Measurements from ENCODE around the gene CD300E. TPM values are rescaled to one million over a fixed set of nuclear protein-coding genes. Genes with fewer than 3 reads are reported as not detected.
A peak's percentile ranks its signal among the peaks of the same experiment; 100 is the strongest.
"Not testable (repeated sequence)": the region's sequence is repeated elsewhere in the genome, so short reads cannot be mapped to it uniquely, and the experiment has no call there.

The CD300E gene
- total RNA-seq, 1 donor from 2014 or later = 0.52 TPM

DNA sequence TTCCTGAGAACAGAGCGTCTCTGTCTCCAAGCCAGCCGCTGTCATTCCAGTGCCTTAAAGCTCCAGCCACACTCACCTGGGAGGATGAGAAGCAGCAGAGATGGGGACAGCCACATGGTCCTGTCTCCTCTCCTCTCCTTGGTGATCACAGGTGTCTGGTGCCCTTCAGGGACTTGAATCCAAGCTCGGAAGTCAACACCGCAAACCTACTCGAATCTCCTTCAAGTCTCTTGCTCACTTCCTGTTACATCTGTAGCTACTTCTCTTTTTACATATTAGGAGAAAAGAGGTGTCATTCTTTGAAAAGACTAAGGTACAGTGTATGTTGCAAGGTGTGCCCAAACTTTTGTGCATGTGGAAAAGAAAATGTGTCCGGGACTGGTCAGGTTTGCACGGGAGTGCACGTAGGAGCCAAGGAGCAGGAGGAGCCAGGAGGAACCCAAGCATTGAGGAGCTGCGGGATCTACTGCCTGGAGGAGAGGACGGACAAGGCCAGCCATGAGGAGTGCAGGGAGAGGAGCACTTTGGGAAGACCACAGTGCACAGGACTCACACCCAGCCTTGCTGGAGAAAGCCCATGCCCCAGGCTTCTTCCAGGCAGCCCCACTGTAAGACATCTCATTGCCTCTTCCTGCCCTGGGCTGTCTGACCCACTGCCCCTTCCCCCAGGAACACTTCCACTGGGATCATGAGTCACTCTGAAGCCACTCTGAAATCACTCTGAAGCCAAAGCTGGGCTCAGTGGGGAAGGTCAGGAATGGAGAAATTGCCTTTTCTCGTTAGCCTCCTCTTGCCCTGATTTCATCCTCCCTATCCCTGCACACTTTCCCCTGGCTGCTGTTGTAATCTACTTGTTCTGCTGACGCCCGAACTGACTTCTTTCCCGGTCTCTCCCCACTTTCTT, 31.2 kb downstream of the CD300E start, which contains the start of gene CD300LD:
Gene CD300LD (minus strand): TSS at position 197 of the 904 bp plus-strand sequence. CDS start 81 bp downstream, at position 116.
- no peaks in the 10 kb centered on the region for H3K4me1 ChIP-seq (ENCODE audit: control insufficient read depth in 3 of 3, insufficient read depth in 3 of 3, low read length in 3 of 3)
- no peak within 1 kb of the TSS for H3K9ac ChIP-seq (ENCODE audit: low read depth in 1 of 3, low read length in 3 of 3)
- peaks cover 0 to 7% (median 6%) of the 10 kb centered on the region in 3 donors for H3K27me3 ChIP-seq (ENCODE audit: control insufficient read depth in 3 of 3, insufficient read depth in 3 of 3, low read length in 3 of 3)
- H3K36me3 ChIP-seq (ENCODE audit: control insufficient read depth in 3 of 3, insufficient read depth in 3 of 3, low read length in 3 of 3) = no peaks in the 10 kb centered on the region
- no peak within 1 kb of the TSS for H3K27ac ChIP-seq (ENCODE audit: low read depth, low read length)
- no peaks in the 10 kb centered on the region for H3K9me3 ChIP-seq (ENCODE audit: control insufficient read depth in 3 of 3, low read length in 3 of 3)
- no peak within 1 kb of the TSS for H3K4me3 ChIP-seq (ENCODE audit: low read length in 3 of 3)

DNA sequence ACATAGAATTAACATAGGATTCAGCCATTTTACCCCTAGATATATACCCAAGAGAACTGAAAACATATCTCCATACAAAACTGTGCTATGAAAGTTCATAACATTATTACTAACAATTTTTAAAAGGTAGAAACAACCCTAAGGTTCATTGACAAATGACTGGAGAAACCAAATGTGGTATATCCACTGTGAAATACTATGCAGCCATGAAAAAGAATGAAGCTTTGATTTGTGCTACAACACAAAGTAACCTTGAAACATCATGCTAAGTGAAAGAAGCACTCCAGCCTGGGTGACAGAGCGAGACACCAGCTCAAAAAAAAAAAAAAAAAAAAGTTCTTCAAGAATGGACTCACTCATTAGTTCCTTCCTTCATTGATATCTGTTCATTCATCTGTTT, 32.0 kb downstream of the CD300E start:
- no peaks in the 10 kb centered on the region for H3K9me3 ChIP-seq (ENCODE audit: control insufficient read depth in 3 of 3, low read length in 3 of 3)
- H3K9ac ChIP-seq (ENCODE audit: low read depth in 1 of 3, low read length in 3 of 3) = no peak overlapping the region
- peaks cover 0 to 7% (median 6%) of the 10 kb centered on the region in 3 donors for H3K27me3 ChIP-seq (ENCODE audit: control insufficient read depth in 3 of 3, insufficient read depth in 3 of 3, low read length in 3 of 3)
- no peak overlapping the region for H3K27ac ChIP-seq (ENCODE audit: low read depth, low read length)
- no peaks in the 10 kb centered on the region for H3K4me1 ChIP-seq (ENCODE audit: control insufficient read depth in 3 of 3, insufficient read depth in 3 of 3, low read length in 3 of 3)
- H3K36me3 ChIP-seq (ENCODE audit: control insufficient read depth in 3 of 3, insufficient read depth in 3 of 3, low read length in 3 of 3) = no peaks in the 10 kb centered on the region
- H3K4me3 ChIP-seq (ENCODE audit: low read length in 3 of 3) = no peak overlapping the region

DNA sequence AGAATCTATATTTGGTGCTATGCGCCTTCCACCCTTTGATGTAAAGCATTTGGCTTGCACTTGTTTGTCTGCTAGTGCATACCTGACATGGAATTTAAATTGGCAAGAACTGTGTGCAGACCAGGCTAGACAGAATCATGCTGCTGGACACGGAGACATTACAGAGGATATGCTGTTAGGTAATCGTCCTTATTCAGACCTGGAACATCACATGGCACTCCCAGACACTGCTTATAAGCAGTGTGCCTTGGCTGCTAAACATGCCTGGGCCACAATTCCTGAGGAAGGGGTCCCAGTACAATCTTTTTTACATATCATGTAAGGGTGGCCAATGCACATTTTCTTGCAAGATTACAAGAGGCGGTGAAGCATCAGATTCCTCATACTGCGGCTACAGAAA, 37.8 kb downstream of the CD300E start:
- H3K27ac ChIP-seq (ENCODE audit: low read depth, low read length) = peak overlapping the region; percentile 65
- no peaks in the 10 kb centered on the region for H3K27me3 ChIP-seq (ENCODE audit: control insufficient read depth in 3 of 3, insufficient read depth in 3 of 3, low read length in 3 of 3)
- H3K4me1 ChIP-seq (ENCODE audit: control insufficient read depth in 3 of 3, insufficient read depth in 3 of 3, low read length in 3 of 3) = peaks cover 0 to 10% (median 7%) of the 10 kb centered on the region in 3 donors
- H3K36me3 ChIP-seq (ENCODE audit: control insufficient read depth in 3 of 3, insufficient read depth in 3 of 3, low read length in 3 of 3) = no peaks in the 10 kb centered on the region
- H3K9ac ChIP-seq (ENCODE audit: low read depth in 1 of 3, low read length in 3 of 3) = peak overlapping the region in 2 of 3 donors; percentile 14 to 50
- H3K9me3 ChIP-seq (ENCODE audit: control insufficient read depth in 3 of 3, low read length in 3 of 3) = no peaks in the 10 kb centered on the region
- H3K4me3 ChIP-seq (ENCODE audit: low read length in 3 of 3) = peak overlapping the region in 1 of 3 donors; percentile 24

DNA sequence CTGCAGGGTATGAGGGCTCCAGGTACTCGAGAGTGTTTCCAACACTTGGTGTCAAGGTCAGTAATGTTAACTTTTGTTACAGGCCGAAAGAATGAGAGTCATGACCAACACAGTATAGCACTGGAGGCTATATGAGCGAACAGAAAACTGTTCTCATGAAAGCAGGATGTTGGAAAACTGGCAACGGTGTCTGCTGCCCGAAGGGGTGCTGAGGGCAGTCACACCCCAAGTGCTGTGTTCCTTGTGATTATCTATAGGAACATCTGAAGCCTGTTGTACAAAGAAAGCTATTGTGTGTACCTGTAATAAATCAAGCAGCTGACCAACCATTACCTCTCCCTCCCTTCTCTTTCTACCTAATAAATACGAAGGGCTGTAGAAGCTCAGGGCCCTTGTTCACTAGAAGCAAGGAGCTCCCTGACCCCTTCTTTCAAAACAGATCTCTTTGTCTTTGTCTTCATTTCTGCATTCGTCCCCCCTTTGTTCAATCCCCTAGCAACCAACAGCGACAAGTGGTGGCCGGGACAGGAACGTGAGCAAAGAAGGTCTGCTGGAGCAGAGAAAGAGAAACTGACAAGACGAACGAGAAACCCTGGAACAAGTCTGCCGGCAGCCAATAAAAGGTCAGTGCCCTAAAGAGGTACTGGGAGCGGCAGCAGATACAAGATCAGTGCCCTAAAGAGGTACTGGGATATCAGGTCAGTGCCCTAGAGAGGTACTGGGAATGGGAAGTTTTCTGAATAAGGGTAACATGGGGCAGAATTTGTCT, 39.1 kb downstream of the CD300E start:
- Histone ChIP-seq H3K27ac (ENCODE audit: low read depth, low read length) (peak overlapping the region; percentile 65), H3K36me3 (ENCODE audit: control insufficient read depth in 3 of 3, insufficient read depth in 3 of 3, low read length in 3 of 3) (no peaks in the 10 kb centered on the region), H3K27me3 (ENCODE audit: control insufficient read depth in 3 of 3, insufficient read depth in 3 of 3, low read length in 3 of 3) (no peaks in the 10 kb centered on the region), H3K9ac (ENCODE audit: low read depth in 1 of 3, low read length in 3 of 3) (peak overlapping the region in 1 of 3 donors; percentile 50), H3K9me3 (ENCODE audit: control insufficient read depth in 3 of 3, low read length in 3 of 3) (no peaks in the 10 kb centered on the region), H3K4me1 (ENCODE audit: control insufficient read depth in 3 of 3, insufficient read depth in 3 of 3, low read length in 3 of 3) (peaks cover 0 to 10% (median 7%) of the 10 kb centered on the region in 3 donors), H3K4me3 (ENCODE audit: low read length in 3 of 3) (peak overlapping the region in 1 of 3 donors; percentile 8)

DNA sequence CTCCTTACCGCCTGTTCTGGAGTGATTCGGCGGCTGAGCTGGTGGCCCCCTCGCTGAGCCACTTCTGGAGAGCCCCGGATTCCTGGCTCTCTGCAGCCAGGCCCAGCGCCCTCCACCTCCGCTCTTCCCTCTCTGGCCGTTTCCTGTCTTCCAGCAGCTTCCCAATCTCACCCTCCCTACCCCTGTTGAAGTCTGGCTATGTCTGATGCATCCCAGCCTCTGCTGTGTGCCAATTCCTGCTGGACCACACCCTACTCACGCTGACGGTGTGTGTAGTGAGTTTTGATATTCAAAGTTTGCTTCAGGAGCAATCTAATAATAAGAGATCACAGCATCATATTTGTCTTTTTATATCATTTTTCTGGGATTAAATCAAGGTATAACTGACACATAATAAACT, 40.9 kb downstream of the CD300E start:
- Histone ChIP-seq H3K27ac (ENCODE audit: low read depth, low read length) (no peak overlapping the region), H3K9ac (ENCODE audit: low read depth in 1 of 3, low read length in 3 of 3) (no peak overlapping the region), H3K4me3 (ENCODE audit: low read length in 3 of 3) (no peak overlapping the region), H3K9me3 (ENCODE audit: control insufficient read depth in 3 of 3, low read length in 3 of 3) (no peaks in the 10 kb centered on the region), H3K4me1 (ENCODE audit: control insufficient read depth in 3 of 3, insufficient read depth in 3 of 3, low read length in 3 of 3) (peaks cover 0 to 10% (median 7%) of the 10 kb centered on the region in 3 donors), H3K27me3 (ENCODE audit: control insufficient read depth in 3 of 3, insufficient read depth in 3 of 3, low read length in 3 of 3) (no peaks in the 10 kb centered on the region), H3K36me3 (ENCODE audit: control insufficient read depth in 3 of 3, insufficient read depth in 3 of 3, low read length in 3 of 3) (no peaks in the 10 kb centered on the region)

DNA sequence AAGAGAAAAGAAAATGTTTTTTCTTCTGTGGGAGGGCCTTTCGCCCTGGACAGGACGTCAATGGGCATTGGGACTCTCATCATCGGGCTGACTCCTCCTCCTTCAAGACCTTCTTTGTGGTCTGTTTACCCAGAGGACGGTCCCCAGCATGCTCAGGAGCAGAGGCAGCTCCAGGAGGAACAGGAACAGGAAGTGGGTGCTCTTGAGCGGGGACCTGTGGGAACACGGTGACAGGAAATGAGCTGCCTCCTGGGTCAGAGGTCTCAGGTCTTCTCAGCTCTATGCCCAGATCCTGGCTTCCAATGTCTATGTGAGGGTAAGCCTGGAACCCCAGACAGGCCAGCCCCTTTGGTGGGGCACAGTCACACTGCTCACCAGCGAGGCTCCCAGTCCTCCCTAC, 43.6 kb downstream of the CD300E start:
- Histone ChIP-seq H3K27me3 (ENCODE audit: control insufficient read depth in 3 of 3, insufficient read depth in 3 of 3, low read length in 3 of 3) (peaks cover 0 to 6% (median 0%) of the 10 kb centered on the region in 3 donors), H3K27ac (ENCODE audit: low read depth, low read length) (no peak overlapping the region), H3K36me3 (ENCODE audit: control insufficient read depth in 3 of 3, insufficient read depth in 3 of 3, low read length in 3 of 3) (no peaks in the 10 kb centered on the region), H3K4me3 (ENCODE audit: low read length in 3 of 3) (no peak overlapping the region), H3K9ac (ENCODE audit: low read depth in 1 of 3, low read length in 3 of 3) (no peak overlapping the region), H3K4me1 (ENCODE audit: control insufficient read depth in 3 of 3, insufficient read depth in 3 of 3, low read length in 3 of 3) (no peaks in the 10 kb centered on the region), H3K9me3 (ENCODE audit: control insufficient read depth in 3 of 3, low read length in 3 of 3) (no peaks in the 10 kb centered on the region)

DNA sequence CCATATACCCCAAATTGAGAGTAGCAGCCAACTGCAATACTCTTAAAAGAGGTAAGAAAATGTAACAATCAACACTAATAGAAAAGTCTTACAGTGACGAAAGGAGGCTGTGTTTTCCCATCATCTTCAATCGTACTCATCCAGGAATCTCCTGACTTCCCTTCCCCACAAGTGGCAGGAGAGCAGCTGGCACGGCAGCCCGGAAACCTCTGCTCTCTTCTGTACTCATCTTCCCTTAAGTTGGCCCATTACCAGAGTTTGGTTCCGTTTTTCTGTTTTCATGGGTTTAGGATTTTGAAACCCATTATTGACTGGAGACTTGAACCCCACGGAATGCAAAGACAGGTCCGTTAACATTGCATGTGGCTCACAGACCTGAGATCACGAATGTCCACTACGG, 44.6 kb downstream of the CD300E start:
- Histone ChIP-seq H3K36me3 (ENCODE audit: control insufficient read depth in 3 of 3, insufficient read depth in 3 of 3, low read length in 3 of 3) (no peaks in the 10 kb centered on the region), H3K9ac (ENCODE audit: low read depth in 1 of 3, low read length in 3 of 3) (no peak overlapping the region), H3K27me3 (ENCODE audit: control insufficient read depth in 3 of 3, insufficient read depth in 3 of 3, low read length in 3 of 3) (peaks cover 0 to 13% (median 6%) of the 10 kb centered on the region in 3 donors), H3K27ac (ENCODE audit: low read depth, low read length) (no peak overlapping the region), H3K9me3 (ENCODE audit: control insufficient read depth in 3 of 3, low read length in 3 of 3) (no peaks in the 10 kb centered on the region), H3K4me3 (ENCODE audit: low read length in 3 of 3) (no peak overlapping the region), H3K4me1 (ENCODE audit: control insufficient read depth in 3 of 3, insufficient read depth in 3 of 3, low read length in 3 of 3) (no peaks in the 10 kb centered on the region)

DNA sequence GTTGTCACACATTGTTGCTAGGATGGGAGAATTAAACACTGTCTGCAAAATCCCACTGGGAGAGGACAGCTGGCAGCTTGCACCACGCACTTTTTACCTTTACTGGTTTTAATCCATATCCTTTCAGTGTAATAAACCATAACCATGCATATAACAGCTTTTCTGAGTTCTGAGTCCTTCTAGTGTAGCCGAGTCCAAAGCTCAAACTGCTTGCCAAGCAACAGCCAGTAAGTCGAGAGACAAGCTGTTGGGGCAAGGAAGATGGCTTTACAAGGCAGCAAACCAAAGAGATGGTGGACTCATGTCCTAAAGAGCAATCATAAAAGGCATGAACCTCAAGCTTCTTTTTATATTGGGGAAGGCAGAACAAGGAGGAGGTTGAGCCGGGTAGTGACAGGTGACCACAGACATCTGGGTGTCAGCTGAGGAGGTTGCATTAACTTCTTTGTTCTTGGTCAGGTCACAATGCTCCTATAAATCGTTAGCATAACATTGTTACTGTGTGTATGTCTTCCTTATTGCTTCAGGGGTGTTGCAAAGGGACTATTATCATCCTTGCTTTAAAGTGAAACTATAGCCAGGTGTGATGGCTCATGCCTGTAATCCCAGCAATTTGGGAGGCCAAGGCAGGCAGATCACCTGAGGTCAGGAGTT, 48.9 kb downstream of the CD300E start:
- Histone ChIP-seq H3K36me3 (ENCODE audit: control insufficient read depth in 3 of 3, insufficient read depth in 3 of 3, low read length in 3 of 3) (no peaks in the 10 kb centered on the region), H3K27me3 (ENCODE audit: control insufficient read depth in 3 of 3, insufficient read depth in 3 of 3, low read length in 3 of 3) (peaks cover 0 to 13% (median 6%) of the 10 kb centered on the region in 3 donors), H3K9ac (ENCODE audit: low read depth in 1 of 3, low read length in 3 of 3) (no peak overlapping the region), H3K4me1 (ENCODE audit: control insufficient read depth in 3 of 3, insufficient read depth in 3 of 3, low read length in 3 of 3) (peaks cover 4 to 9% (median 5%) of the 10 kb centered on the region in 3 donors), H3K4me3 (ENCODE audit: low read length in 3 of 3) (no peak overlapping the region), H3K9me3 (ENCODE audit: control insufficient read depth in 3 of 3, low read length in 3 of 3) (no peaks in the 10 kb centered on the region), H3K27ac (ENCODE audit: low read depth, low read length) (no peak overlapping the region)

DNA sequence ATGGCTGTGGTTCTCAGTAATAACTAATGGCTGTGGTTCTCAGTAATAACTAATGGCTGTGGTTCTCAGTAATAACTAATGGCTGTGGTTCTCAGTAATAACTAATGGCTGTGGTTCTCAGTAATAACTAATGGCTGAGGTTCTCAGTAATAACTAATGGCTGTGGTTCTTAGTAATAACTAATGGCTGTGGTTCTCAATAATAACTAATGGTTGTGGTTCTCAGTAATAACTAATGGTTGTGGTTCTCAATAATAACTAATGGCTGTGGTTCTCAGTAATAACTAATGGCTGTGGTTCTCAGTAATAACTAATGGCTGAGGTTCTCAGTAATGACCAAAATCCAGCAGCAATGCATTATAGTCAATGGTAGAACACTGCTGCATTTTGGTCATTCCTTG, 49.9 kb downstream of the CD300E start:
- not testable (repeated sequence) for H3K36me3 ChIP-seq (ENCODE audit: control insufficient read depth in 3 of 3, insufficient read depth in 3 of 3, low read length in 3 of 3); H3K27ac ChIP-seq (ENCODE audit: low read depth, low read length); H3K9ac ChIP-seq (ENCODE audit: low read depth in 1 of 3, low read length in 3 of 3); H3K4me3 ChIP-seq (ENCODE audit: low read length in 3 of 3); H3K9me3 ChIP-seq (ENCODE audit: control insufficient read depth in 3 of 3, low read length in 3 of 3)
- Histone ChIP-seq H3K27me3 (ENCODE audit: control insufficient read depth in 3 of 3, insufficient read depth in 3 of 3, low read length in 3 of 3) (peaks cover under 1 to 13% (median 6%) of the 10 kb centered on the region in 3 donors), H3K4me1 (ENCODE audit: control insufficient read depth in 3 of 3, insufficient read depth in 3 of 3, low read length in 3 of 3) (peaks cover 10 to 19% (median 11%) of the 10 kb centered on the region in 3 donors)
